HEK293 (cell line): ENCODE results near the gene CCDC9.

ENCODE experiments used
- CTCF ChIP-seq: fragments of 450-650 bp; formaldehyde crosslinking; IDR thresholded peaks from 2 replicates; pipeline ENCODE4 v1.5.1; 2016; ENCODE audit warnings: missing biosample characterization, missing genetic modification characterization
- GFI1B ChIP-seq: fragments of 450-650 bp; formaldehyde crosslinking; IDR thresholded peaks from 2 replicates; pipeline ENCODE4 v1.5.1; 2016; ENCODE audit warnings: missing biosample characterization, missing genetic modification characterization
- IKZF3 ChIP-seq: fragments of 450-650 bp; IDR thresholded peaks from 2 replicates; pipeline ENCODE4 v1.5.0; 2018; ENCODE audit warnings: missing biosample characterization, mild to moderate bottlenecking, missing genetic modification characterization, moderate library complexity
- KLF1 ChIP-seq: fragments of 450-650 bp; formaldehyde crosslinking; IDR thresholded peaks from 2 replicates; pipeline ENCODE4 v1.5.1; 2016; ENCODE audit warnings: missing biosample characterization, missing genetic modification characterization
- KLF8 ChIP-seq: fragments of 450-650 bp; formaldehyde crosslinking; IDR thresholded peaks from 2 replicates; pipeline ENCODE4 v1.5.1; 2016; ENCODE audit warnings: missing biosample characterization, missing genetic modification characterization
- MEIS1 ChIP-seq: sonication (generic); formaldehyde crosslinking; IDR thresholded peaks from 2 replicates; pipeline ENCODE4 v1.8.1; 2022; ENCODE audit warnings: missing genetic modification reagents, mild to moderate bottlenecking, borderline replicate concordance
- PBX3 ChIP-seq: sonication (generic); formaldehyde crosslinking; IDR thresholded peaks from 2 replicates; pipeline ENCODE4 v1.8.1; 2022; ENCODE audit warnings: mild to moderate bottlenecking, moderate library complexity, missing genetic modification reagents
- TCF7L2 ChIP-seq: IDR thresholded peaks from 2 replicates; pipeline ENCODE4 v1.6.1; 2011; ENCODE audit warnings: low read depth, mild to moderate bottlenecking, inconsistent platforms, low read length, moderate library complexity, borderline replicate concordance
- YY2 ChIP-seq: fragments of 450-650 bp; formaldehyde crosslinking; IDR thresholded peaks from 2 replicates; pipeline ENCODE4 v1.5.1; 2016; ENCODE audit warnings: missing biosample characterization, missing genetic modification characterization
- ZBTB21 ChIP-seq: fragments of 450-650 bp; formaldehyde crosslinking; IDR thresholded peaks from 2 replicates; pipeline ENCODE4 v1.5.1; 2017; ENCODE audit warnings: missing biosample characterization, missing genetic modification characterization
- ZBTB44 ChIP-seq: fragments of 450-650 bp; IDR thresholded peaks from 2 replicates; pipeline ENCODE4 v1.5.1; 2018; ENCODE audit warnings: missing biosample characterization, mild to moderate bottlenecking, missing genetic modification characterization
- ZBTB48 ChIP-seq: fragments of 450-650 bp; formaldehyde crosslinking; IDR thresholded peaks from 2 replicates; pipeline ENCODE4 v1.5.1; 2016; ENCODE audit warnings: missing biosample characterization, missing genetic modification characterization
- ZNF10 ChIP-seq: fragments of 450-650 bp; formaldehyde crosslinking; IDR thresholded peaks from 2 replicates; pipeline ENCODE4 v1.5.1; 2017; ENCODE audit warnings: missing biosample characterization, missing genetic modification characterization
- ZNF132 ChIP-seq: fragments of 450-650 bp; formaldehyde crosslinking; IDR thresholded peaks from 2 replicates; pipeline ENCODE4 v1.5.1; 2017; ENCODE audit warnings: missing biosample characterization, missing genetic modification characterization, borderline replicate concordance
- ZNF133 ChIP-seq: fragments of 450-650 bp; formaldehyde crosslinking; IDR thresholded peaks from 2 replicates; pipeline ENCODE4 v1.5.1; 2016; ENCODE audit warnings: missing biosample characterization, missing genetic modification characterization
- ZNF140 ChIP-seq: fragments of 450-650 bp; formaldehyde crosslinking; IDR thresholded peaks from 2 replicates; pipeline ENCODE4 v1.5.1; 2016; ENCODE audit warnings: missing biosample characterization, missing genetic modification characterization
- ZNF155 ChIP-seq: fragments of 450-650 bp; formaldehyde crosslinking; IDR thresholded peaks from 2 replicates; pipeline ENCODE4 v1.5.1; 2016; ENCODE audit warnings: missing biosample characterization, missing genetic modification characterization
- ZNF175 ChIP-seq: fragments of 450-650 bp; formaldehyde crosslinking; IDR thresholded peaks from 2 replicates; pipeline ENCODE4 v1.5.1; 2016; ENCODE audit warnings: missing biosample characterization, missing genetic modification characterization
- ZNF2 ChIP-seq: fragments of 450-650 bp; formaldehyde crosslinking; IDR thresholded peaks from 2 replicates; pipeline ENCODE4 v1.5.1; 2016; ENCODE audit warnings: missing biosample characterization, missing genetic modification characterization
- ZNF211 ChIP-seq: fragments of 450-650 bp; formaldehyde crosslinking; IDR thresholded peaks from 2 replicates; pipeline ENCODE4 v1.5.1; 2016; ENCODE audit warnings: low read depth, missing biosample characterization, missing genetic modification characterization
- ZNF214 ChIP-seq: fragments of 450-650 bp; formaldehyde crosslinking; IDR thresholded peaks from 2 replicates; pipeline ENCODE4 v1.5.1; 2017; ENCODE audit warnings: missing biosample characterization, mild to moderate bottlenecking, missing genetic modification characterization, borderline replicate concordance
- ZNF416 ChIP-seq: fragments of 450-650 bp; formaldehyde crosslinking; IDR thresholded peaks from 2 replicates; pipeline ENCODE4 v1.5.1; 2016; ENCODE audit warnings: missing biosample characterization, missing genetic modification characterization
- ZNF423 ChIP-seq: fragments of 450-650 bp; formaldehyde crosslinking; IDR thresholded peaks from 2 replicates; pipeline ENCODE4 v1.5.1; 2016; ENCODE audit warnings: missing biosample characterization, missing genetic modification characterization
- ZNF426 ChIP-seq: fragments of 450-650 bp; formaldehyde crosslinking; IDR thresholded peaks from 2 replicates; pipeline ENCODE4 v1.5.1; 2017; ENCODE audit warnings: missing biosample characterization, missing genetic modification characterization, mild to moderate bottlenecking, inconsistent platforms, moderate library complexity
- ZNF514 ChIP-seq: fragments of 450-650 bp; formaldehyde crosslinking; IDR thresholded peaks from 2 replicates; pipeline ENCODE4 v1.5.1; 2016; ENCODE audit warnings: missing biosample characterization, missing genetic modification characterization
- ZNF558 ChIP-seq: fragments of 450-650 bp; formaldehyde crosslinking; IDR thresholded peaks from 2 replicates; pipeline ENCODE4 v1.5.1; 2016; ENCODE audit warnings: missing biosample characterization, missing genetic modification characterization
- ZNF624 ChIP-seq: fragments of 450-650 bp; formaldehyde crosslinking; IDR thresholded peaks from 2 replicates; pipeline ENCODE4 v1.5.1; 2017; ENCODE audit warnings: missing biosample characterization, missing genetic modification characterization
- ZSCAN16 ChIP-seq: fragments of 450-650 bp; formaldehyde crosslinking; IDR thresholded peaks from 2 replicates; pipeline ENCODE4 v1.5.1; 2016; ENCODE audit warnings: missing biosample characterization, missing genetic modification characterization
- TF ChIP-seq, protein P1 (sequence below): IDR thresholded peaks from 2 replicates; pipeline ENCODE4 v1.6.1; 2011; ENCODE audit warnings: mild to moderate bottlenecking, low read depth, low read length, borderline replicate concordance
- TF ChIP-seq, protein P2 (sequence below): fragments of 450-650 bp; formaldehyde crosslinking; IDR thresholded peaks from 2 replicates; pipeline ENCODE4 v1.5.1; 2016; ENCODE audit warnings: missing biosample characterization, missing genetic modification characterization, low read depth
- TF ChIP-seq, protein P3 (sequence below): fragments of 450-650 bp; formaldehyde crosslinking; IDR thresholded peaks from 2 replicates; pipeline ENCODE4 v1.5.1; 2017; ENCODE audit warnings: missing biosample characterization, missing genetic modification characterization

Gene CCDC9

GRCh38 chr19:47273313-47274070, 17.2 kb downstream of the CCDC9 start (continued):
- TF ChIP-seq, protein P1, sequence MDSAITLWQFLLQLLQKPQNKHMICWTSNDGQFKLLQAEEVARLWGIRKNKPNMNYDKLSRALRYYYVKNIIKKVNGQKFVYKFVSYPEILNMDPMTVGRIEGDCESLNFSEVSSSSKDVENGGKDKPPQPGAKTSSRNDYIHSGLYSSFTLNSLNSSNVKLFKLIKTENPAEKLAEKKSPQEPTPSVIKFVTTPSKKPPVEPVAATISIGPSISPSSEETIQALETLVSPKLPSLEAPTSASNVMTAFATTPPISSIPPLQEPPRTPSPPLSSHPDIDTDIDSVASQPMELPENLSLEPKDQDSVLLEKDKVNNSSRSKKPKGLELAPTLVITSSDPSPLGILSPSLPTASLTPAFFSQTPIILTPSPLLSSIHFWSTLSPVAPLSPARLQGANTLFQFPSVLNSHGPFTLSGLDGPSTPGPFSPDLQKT = no peak
- no peak for TF ChIP-seq ZNF132 (tag by site-specific recombination)
- TF ChIP-seq ZNF426 (tag by site-specific recombination) = no peak
- TF ChIP-seq ZNF624 (tag by site-specific recombination) = no peak
- TF ChIP-seq ZNF514 (tag by site-specific recombination) = no peak
- peak; percentile 57 for TF ChIP-seq KLF8
- TF ChIP-seq ZNF10 = no peak
- no peak for TF ChIP-seq PBX3
- TF ChIP-seq ZNF214 (tag by site-specific recombination) = no peak
- TF ChIP-seq ZNF558 (tag by site-specific recombination) = no peak
- TF ChIP-seq ZNF140 (tag by site-specific recombination) = no peak
- TF ChIP-seq ZBTB44 = no peak
- no peak for TF ChIP-seq IKZF3 (tag by site-specific recombination)
- TF ChIP-seq, protein P2, sequence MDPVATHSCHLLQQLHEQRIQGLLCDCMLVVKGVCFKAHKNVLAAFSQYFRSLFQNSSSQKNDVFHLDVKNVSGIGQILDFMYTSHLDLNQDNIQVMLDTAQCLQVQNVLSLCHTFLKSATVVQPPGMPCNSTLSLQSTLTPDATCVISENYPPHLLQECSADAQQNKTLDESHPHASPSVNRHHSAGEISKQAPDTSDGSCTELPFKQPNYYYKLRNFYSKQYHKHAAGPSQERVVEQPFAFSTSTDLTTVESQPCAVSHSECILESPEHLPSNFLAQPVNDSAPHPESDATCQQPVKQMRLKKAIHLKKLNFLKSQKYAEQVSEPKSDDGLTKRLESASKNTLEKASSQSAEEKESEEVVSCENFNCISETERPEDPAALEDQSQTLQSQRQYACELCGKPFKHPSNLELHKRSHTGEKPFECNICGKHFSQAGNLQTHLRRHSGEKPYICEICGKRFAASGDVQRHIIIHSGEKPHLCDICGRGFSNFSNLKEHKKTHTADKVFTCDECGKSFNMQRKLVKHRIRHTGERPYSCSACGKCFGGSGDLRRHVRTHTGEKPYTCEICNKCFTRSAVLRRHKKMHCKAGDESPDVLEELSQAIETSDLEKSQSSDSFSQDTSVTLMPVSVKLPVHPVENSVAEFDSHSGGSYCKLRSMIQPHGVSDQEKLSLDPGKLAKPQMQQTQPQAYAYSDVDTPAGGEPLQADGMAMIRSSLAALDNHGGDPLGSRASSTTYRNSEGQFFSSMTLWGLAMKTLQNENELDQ (tag by site-specific recombination) = no peak
- no peak for TF ChIP-seq YY2 (tag by site-specific recombination)
- no peak for TF ChIP-seq ZNF175 (tag by site-specific recombination)
- TF ChIP-seq ZSCAN16 (tag by site-specific recombination) = no peak
- no peak for TF ChIP-seq TCF7L2
- TF ChIP-seq ZBTB48 (tag by site-specific recombination) = peak; percentile 77
- TF ChIP-seq ZNF2 = 0 out of 2 replicates have a peak, but pooled peaks have one; percentile 35
- no peak for TF ChIP-seq KLF1
- TF ChIP-seq ZNF423 (tag by site-specific recombination) = no peak
- no peak for TF ChIP-seq GFI1B (tag by site-specific recombination)
- TF ChIP-seq ZNF211 (tag by site-specific recombination) = no peak
- TF ChIP-seq ZNF416 = no peak
- no peak for TF ChIP-seq CTCF (tag by site-specific recombination)
- TF ChIP-seq, protein P3, sequence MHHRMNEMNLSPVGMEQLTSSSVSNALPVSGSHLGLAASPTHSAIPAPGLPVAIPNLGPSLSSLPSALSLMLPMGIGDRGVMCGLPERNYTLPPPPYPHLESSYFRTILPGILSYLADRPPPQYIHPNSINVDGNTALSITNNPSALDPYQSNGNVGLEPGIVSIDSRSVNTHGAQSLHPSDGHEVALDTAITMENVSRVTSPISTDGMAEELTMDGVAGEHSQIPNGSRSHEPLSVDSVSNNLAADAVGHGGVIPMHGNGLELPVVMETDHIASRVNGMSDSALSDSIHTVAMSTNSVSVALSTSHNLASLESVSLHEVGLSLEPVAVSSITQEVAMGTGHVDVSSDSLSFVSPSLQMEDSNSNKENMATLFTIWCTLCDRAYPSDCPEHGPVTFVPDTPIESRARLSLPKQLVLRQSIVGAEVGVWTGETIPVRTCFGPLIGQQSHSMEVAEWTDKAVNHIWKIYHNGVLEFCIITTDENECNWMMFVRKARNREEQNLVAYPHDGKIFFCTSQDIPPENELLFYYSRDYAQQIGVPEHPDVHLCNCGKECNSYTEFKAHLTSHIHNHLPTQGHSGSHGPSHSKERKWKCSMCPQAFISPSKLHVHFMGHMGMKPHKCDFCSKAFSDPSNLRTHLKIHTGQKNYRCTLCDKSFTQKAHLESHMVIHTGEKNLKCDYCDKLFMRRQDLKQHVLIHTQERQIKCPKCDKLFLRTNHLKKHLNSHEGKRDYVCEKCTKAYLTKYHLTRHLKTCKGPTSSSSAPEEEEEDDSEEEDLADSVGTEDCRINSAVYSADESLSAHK (tag by site-specific recombination) = no peak; the same call in 1 of the 2 replicates
- no peak for TF ChIP-seq ZNF155
- TF ChIP-seq MEIS1 (CRISPR knock-in tag) = no peak
- peak; percentile 80 for TF ChIP-seq ZBTB21 (tag by site-specific recombination)
- TF ChIP-seq ZNF133 = no peak
